NCI-H1417 (cell line): ENCODE results near the gene MRPL16.
A peak's percentile ranks its signal among the peaks of the same experiment; 100 is the strongest.
"Not testable (repeated sequence)": the region's sequence is repeated elsewhere in the genome, so short reads cannot be mapped to it uniquely, and the experiment has no call there.

Experiments used
- DNase-seq, 3 experiments: peaks; one replicate each; lab custom pipeline; 2025; lab: John Stamatoyannopoulos, UW

MRPL16 gene

GRCh38 chr11:59810189-59810910 is at the start of gene MRPL16:
TSS of gene MRPL16 (minus strand) at chr11:59810778. CDS start at chr11:59810658, 120 bp downstream.
- peak; percentile 90 to 96 (median 94) for DNase-seq

GRCh38 chr11:59859673-59860072 is 49.1 kb upstream of the MRPL16 start:
- no peak for DNase-seq

- no peak for DNase-seq
These were observed 47.2 kb upstream of the MRPL16 start for GRCh38 chr11:59857439-59858434.

GRCh38 chr11:59854871-59855270 is 44.3 kb upstream of the MRPL16 start:
- DNase-seq, result no peak

- DNase-seq, result not testable (repeated sequence)
These were observed 40.8 kb upstream of the MRPL16 start for GRCh38 chr11:59851416-59851815.

GRCh38 chr11:59849551-59849950 is 39.0 kb upstream of the MRPL16 start:
- DNase-seq, result not testable (repeated sequence)

GRCh38 chr11:59849129-59849528 is 38.6 kb upstream of the MRPL16 start:
- DNase-seq, result no peak

- not testable (repeated sequence) for DNase-seq
These were observed 37.9 kb upstream of the MRPL16 start for GRCh38 chr11:59848439-59848838.

- DNase-seq, result no peak
These were observed 37.0 kb upstream of the MRPL16 start for GRCh38 chr11:59847626-59848025.

- no peak for DNase-seq
These were observed 36.0 kb upstream of the MRPL16 start for GRCh38 chr11:59846556-59846955.

- no peak for DNase-seq
These were observed 34.8 kb upstream of the MRPL16 start, which contains the start of gene CBLIF for GRCh38 chr11:59845399-59845798. TSS of gene CBLIF (minus strand) at chr11:59845499. CDS start at chr11:59845453, 46 bp downstream.

- DNase-seq, result no peak
These were observed 31.7 kb upstream of the MRPL16 start for GRCh38 chr11:59842316-59842715.

GRCh38 chr11:59841514-59841913 is 30.9 kb upstream of the MRPL16 start:
- no peak for DNase-seq

- DNase-seq, result no peak
These were observed 29.0 kb upstream of the MRPL16 start for GRCh38 chr11:59839615-59840014.

GRCh38 chr11:59833602-59834001 is 23.0 kb upstream of the MRPL16 start:
- no peak for DNase-seq

- no peak for DNase-seq
These were observed 18.8 kb upstream of the MRPL16 start for GRCh38 chr11:59829358-59829757.

- peak in 2 of 3 experiments; percentile 43 to 79 for DNase-seq
These were observed 12.5 kb upstream of the MRPL16 start for GRCh38 chr11:59822989-59823566.

- no peak for DNase-seq
These were observed 8.0 kb upstream of the MRPL16 start for GRCh38 chr11:59818572-59818971.

GRCh38 chr11:59816434-59816833 is 5.9 kb upstream of the MRPL16 start:
- not testable (repeated sequence) for DNase-seq

GRCh38 chr11:59815754-59816153 is 5.2 kb upstream of the MRPL16 start:
- no peak for DNase-seq

- no peak for DNase-seq
These were observed 3.4 kb upstream of the MRPL16 start for GRCh38 chr11:59814021-59814420.

GRCh38 chr11:59813364-59813763 is 2.8 kb upstream of the MRPL16 start:
- no peak for DNase-seq
